Colonic mucosa (tissue), 4 donors: Measurements from ENCODE around the gene RPH3AL. TPM values are rescaled to one million over a fixed set of nuclear protein-coding genes. Genes with fewer than 3 reads are reported as not detected.

ENCODE experiments used
- DNase-seq: peaks from one replicate; pipeline ENCODE4 v3.0.0-alpha.2; 2020
- H3K27ac ChIP-seq: fragments of 200-600 bp; one replicate; pipeline ENCODE4 v1.8.0; 2021
- H3K27me3 ChIP-seq: fragments of 200-600 bp; one replicate; pipeline ENCODE4 v1.8.0; 2021
- H3K36me3 ChIP-seq: fragments of 200-600 bp; one replicate; pipeline ENCODE4 v1.8.0; 2021
- H3K4me1 ChIP-seq: fragments of 200-600 bp; one replicate; pipeline ENCODE4 v1.8.0; 2021; ENCODE audit warnings: mild to moderate bottlenecking
- H3K4me3 ChIP-seq: fragments of 200-600 bp; one replicate; pipeline ENCODE4 v1.8.0; 2021
- H3K9ac ChIP-seq, 2 donors: one replicate each; pipeline ENCODE4 v1.7.0; 2013; ENCODE audit warnings: control low read depth in 2 of 2, low read depth in 2 of 2, low read length in 2 of 2
- H3K9me3 ChIP-seq: fragments of 200-600 bp; one replicate; pipeline ENCODE4 v1.8.0; 2021
- intact Hi-C: fragments of 100-400 bp; cut with DNase I; formaldehyde crosslinking; loops from one replicate; pipeline ENCODE4 v1.14.1; 2022
- total RNA-seq, 2 donors: library from RNA; stranded (reverse); fragmentation: NEBNext Ultra II Directional in 1 of 2; extraction: Animal tissue kit (Norgen Biotek cat#: 25700) in 1 of 2; gene quantifications; one replicate each; pipeline ENCODE4 v1.2.1, GENCODE V29; 2021
- TF ChIP-seq, protein P1 (sequence below): fragments of 200-600 bp; IDR thresholded peaks from one replicate; pipeline ENCODE4 v1.8.0; 2022; ENCODE audit warnings: antibody characterized with exemption, mild to moderate bottlenecking
- donor health status: healthy.
- donor health status: DM: no; HTN: no; CAD: no.
- donor health status: DM: no; HTN: no; CAD: no.

The RPH3AL gene
- total RNA-seq, 2 donors from 2014 or later, result 14.9 to 34.2 TPM

DNA sequence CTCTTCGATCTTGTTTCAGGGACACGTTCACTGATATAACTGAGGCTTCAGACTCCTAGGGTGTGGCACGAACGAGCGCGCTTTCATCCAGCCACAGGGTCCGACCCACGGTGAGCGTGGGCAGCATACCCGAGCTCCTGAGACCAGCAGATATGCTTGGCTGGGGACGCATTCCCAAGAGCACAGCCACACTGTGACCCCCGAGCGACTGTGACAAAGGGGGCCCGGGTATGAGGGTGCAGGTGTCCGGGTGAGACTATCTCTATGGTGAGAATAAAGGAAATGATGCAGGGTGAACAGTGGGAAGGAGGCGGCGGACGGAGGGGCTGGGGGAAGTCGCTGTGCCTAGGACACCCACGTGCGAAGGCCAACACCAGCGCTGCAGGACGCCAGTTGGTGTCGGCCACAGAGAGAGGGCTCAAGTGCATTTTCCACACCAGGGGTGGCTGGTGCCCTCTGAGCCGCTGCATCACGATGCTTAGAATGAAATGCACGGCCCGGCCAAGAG is 17.6 kb downstream of the RPH3AL start:
- no peak for DNase-seq
- Histone ChIP-seq H3K27me3 (no peaks in the 10 kb centered on the region), H3K4me1 (peaks cover 10% of the 10 kb centered on the region), H3K27ac (no peak overlapping the region), H3K9me3 (no peaks in the 10 kb centered on the region), H3K36me3 (no peaks in the 10 kb centered on the region), H3K4me3 (no peak overlapping the region), H3K9ac (no peak overlapping the region)
- TF ChIP-seq, protein P1, sequence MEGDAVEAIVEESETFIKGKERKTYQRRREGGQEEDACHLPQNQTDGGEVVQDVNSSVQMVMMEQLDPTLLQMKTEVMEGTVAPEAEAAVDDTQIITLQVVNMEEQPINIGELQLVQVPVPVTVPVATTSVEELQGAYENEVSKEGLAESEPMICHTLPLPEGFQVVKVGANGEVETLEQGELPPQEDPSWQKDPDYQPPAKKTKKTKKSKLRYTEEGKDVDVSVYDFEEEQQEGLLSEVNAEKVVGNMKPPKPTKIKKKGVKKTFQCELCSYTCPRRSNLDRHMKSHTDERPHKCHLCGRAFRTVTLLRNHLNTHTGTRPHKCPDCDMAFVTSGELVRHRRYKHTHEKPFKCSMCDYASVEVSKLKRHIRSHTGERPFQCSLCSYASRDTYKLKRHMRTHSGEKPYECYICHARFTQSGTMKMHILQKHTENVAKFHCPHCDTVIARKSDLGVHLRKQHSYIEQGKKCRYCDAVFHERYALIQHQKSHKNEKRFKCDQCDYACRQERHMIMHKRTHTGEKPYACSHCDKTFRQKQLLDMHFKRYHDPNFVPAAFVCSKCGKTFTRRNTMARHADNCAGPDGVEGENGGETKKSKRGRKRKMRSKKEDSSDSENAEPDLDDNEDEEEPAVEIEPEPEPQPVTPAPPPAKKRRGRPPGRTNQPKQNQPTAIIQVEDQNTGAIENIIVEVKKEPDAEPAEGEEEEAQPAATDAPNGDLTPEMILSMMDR, result no peak
- intact Hi-C loops, result no loop called here

DNA sequence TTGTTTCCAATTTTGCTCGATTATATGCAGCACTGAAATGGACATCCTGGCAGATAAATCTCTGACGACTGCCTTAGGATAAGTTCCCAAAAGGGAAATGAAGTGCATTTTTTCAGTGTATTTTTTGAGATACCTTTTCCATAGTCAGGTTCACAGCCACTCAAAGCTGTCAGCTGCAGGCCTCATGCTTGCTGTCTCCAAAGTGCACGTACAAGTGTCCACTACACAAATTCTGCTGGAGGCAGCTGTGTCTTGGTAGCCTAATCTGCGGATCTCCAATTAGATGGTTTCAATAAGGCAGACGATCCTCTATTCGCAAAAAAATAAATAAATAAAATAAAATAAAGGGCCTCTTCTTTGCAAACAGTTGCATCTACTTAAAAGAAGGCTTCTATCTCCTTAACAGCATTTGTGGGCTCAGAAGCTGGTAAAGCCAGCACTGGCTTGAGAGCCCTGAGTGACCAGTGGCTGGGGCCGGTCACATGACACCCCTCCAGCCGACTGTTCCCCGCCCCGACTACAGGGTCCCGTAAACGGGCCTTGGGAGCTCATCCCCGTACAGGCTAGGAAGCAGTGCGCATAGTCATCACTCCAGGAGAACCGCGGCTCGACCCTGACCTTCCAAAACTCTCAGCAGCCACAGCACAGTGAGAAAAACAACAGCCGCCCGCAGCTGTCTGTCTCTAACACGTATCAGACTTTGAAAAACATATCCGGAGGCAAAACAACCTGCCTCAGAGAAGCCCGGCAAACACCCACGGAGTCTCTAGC is 18.8 kb downstream of the RPH3AL start:
- Histone ChIP-seq H3K27ac (peak overlapping the region; percentile 20), H3K9ac (peak overlapping the region; percentile 12 to 35), H3K4me3 (no peak overlapping the region), H3K36me3 (no peaks in the 10 kb centered on the region), H3K4me1 (peaks cover 5% of the 10 kb centered on the region), H3K9me3 (no peaks in the 10 kb centered on the region), H3K27me3 (no peaks in the 10 kb centered on the region)
- intact Hi-C loops, result no loop called here
- TF ChIP-seq, protein P1, result no peak
- peak; percentile 47 for DNase-seq

DNA sequence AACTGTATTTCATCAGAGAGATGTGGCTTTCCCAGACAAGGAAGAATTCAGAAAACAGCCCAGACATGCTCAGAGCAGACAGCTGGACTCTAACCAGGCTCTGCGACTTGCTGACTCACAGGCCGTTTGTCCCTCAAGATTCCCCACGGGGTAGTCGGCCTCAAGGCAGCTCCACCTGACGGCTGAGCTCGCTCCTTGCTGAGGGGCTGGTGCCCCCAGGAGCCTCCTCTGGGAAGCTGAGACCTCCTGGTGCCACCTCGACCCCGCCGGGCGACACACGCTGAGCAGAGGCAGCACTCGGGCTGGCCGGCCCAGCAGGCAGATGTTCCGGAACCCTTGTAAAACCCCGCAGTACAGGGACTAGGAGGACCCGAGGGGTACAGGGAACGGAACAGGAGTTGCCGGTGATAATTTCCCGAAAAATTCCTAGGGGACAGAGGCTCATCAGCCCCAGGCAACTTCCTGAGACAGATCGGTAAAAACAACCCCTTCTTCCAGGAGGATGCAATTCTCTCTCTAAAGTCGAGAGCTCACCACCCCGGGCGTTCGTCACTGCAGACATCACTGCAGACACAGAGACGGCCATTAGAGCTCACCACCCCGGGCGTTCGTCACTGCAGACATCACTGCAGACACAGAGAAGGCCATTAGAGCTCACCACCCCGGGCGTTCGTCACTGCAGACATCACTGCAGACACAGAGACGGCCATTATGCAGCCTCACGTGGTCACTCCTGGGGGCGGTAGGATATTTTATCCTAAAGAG is 19.9 kb downstream of the RPH3AL start:
- Histone ChIP-seq H3K27me3 (no peaks in the 10 kb centered on the region), H3K4me1 (peaks cover 5% of the 10 kb centered on the region), H3K27ac (no peak overlapping the region), H3K9ac (peak overlapping the region in 1 of 2 donors; percentile 12), H3K9me3 (no peaks in the 10 kb centered on the region), H3K36me3 (no peaks in the 10 kb centered on the region), H3K4me3 (no peak overlapping the region)
- intact Hi-C loops, result no loop called here
- TF ChIP-seq, protein P1, result no peak
- no peak for DNase-seq

DNA sequence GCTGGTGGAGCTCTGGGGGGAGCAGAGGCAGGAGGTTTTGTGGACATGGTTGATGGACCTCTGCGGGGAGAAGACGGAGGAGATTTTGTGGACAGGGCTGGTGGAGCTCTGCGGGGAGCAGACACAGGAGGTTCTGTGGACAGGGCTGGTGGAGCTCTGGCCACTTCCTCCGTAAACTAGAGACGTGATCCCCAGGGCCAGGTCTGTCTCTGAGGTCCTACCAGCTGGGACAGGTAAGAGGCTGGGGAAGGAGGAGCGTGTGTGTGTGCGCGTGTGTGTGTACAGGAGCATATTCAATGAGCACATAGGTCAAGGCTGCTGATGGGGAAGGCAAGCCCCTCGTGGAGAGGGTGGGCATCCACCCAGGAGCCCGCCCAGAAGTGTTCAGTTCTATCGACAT is 20.6 kb downstream of the RPH3AL start:
- H3K9ac ChIP-seq, result peak overlapping the region in 1 of 2 donors; percentile 2
- H3K27ac ChIP-seq, result no peak overlapping the region
- intact Hi-C loops, result no loop called here
- H3K4me1 ChIP-seq, result peaks cover 5% of the 10 kb centered on the region
- no peak overlapping the region for H3K4me3 ChIP-seq
- TF ChIP-seq, protein P1, result no peak
- no peaks in the 10 kb centered on the region for H3K9me3 ChIP-seq
- no peaks in the 10 kb centered on the region for H3K36me3 ChIP-seq
- H3K27me3 ChIP-seq, result no peaks in the 10 kb centered on the region
- DNase-seq, result no peak

- TF ChIP-seq, protein P1, result no peak
- no peak for DNase-seq
- Histone ChIP-seq H3K9me3 (no peaks in the 10 kb centered on the region), H3K27ac (peak overlapping the region; percentile 7), H3K4me1 (no peaks in the 10 kb centered on the region), H3K4me3 (no peak overlapping the region), H3K36me3 (no peaks in the 10 kb centered on the region), H3K9ac (peak overlapping the region; percentile 14 to 16), H3K27me3 (no peaks in the 10 kb centered on the region)
- intact Hi-C loops, result no loop called here
These were observed 21.5 kb downstream of the RPH3AL start for GRCh38 chr17:330993-331701.
